H9 (cell line): ENCODE data around the gene HIPK2. TPM values are rescaled to one million over a fixed set of nuclear protein-coding genes. Genes with fewer than 3 reads are reported as not detected.

Experiments used
- DNase-seq: peaks from one replicate; pipeline ENCODE4 v3.0.0-alpha.2; 2017
- H2AFZ ChIP-seq: one replicate; pipeline ENCODE4 v1.6.1; 2013; ENCODE audit warnings: mild to moderate bottlenecking, low read length, control low read depth, moderate library complexity
- H2AK5ac ChIP-seq: 2 replicates; pipeline ENCODE4 v1.6.1; 2013; ENCODE audit warnings: low read length, control low read depth, mixed read lengths; ENCODE audit not compliant: insufficient read length
- H2BK120ac ChIP-seq: one replicate; pipeline ENCODE4 v1.6.1; 2013; ENCODE audit warnings: low read depth, mild to moderate bottlenecking, low read length, control low read depth, inconsistent platforms; ENCODE audit not compliant: poor library complexity, severe bottlenecking
- H2BK12ac ChIP-seq: 2 replicates; pipeline ENCODE4 v1.6.1; 2013; ENCODE audit warnings: low read length, control low read depth, mixed read lengths, low read depth; ENCODE audit not compliant: insufficient read length
- H2BK15ac ChIP-seq: 2 replicates; pipeline ENCODE4 v1.6.1; 2013; ENCODE audit warnings: low read depth, low read length, control low read depth
- H2BK20ac ChIP-seq: one replicate; pipeline ENCODE4 v1.6.1; 2013; ENCODE audit warnings: low read depth, mild to moderate bottlenecking, low read length, control low read depth, inconsistent platforms; ENCODE audit not compliant: poor library complexity, severe bottlenecking
- H2BK5ac ChIP-seq: 2 replicates; pipeline ENCODE4 v1.6.1; 2013; ENCODE audit warnings: low read length, control low read depth, mixed read lengths; ENCODE audit not compliant: insufficient read length
- H3K14ac ChIP-seq: 2 replicates; pipeline ENCODE4 v1.6.1; 2013; ENCODE audit warnings: low read length, control low read depth; ENCODE audit not compliant: insufficient read depth
- H3K18ac ChIP-seq: 2 replicates; pipeline ENCODE4 v1.6.1; 2013; ENCODE audit warnings: low read depth, mild to moderate bottlenecking, mixed read lengths, low read length, control low read depth; ENCODE audit not compliant: insufficient read length
- H3K23ac ChIP-seq: 2 replicates; pipeline ENCODE4 v1.6.1; 2013; ENCODE audit warnings: low read length, control low read depth, mixed read lengths, low read depth; ENCODE audit not compliant: insufficient read length
- H3K23me2 ChIP-seq: 2 replicates; pipeline ENCODE4 v1.6.1; 2013; ENCODE audit warnings: low read depth, mild to moderate bottlenecking, mixed read lengths, low read length, control low read depth; ENCODE audit not compliant: insufficient read length, poor library complexity, severe bottlenecking
- H3K27ac ChIP-seq: 2 replicates; pipeline ENCODE4 v1.5.1; 2013; ENCODE audit warnings: low read length, control low read depth, mixed read lengths, low read depth; ENCODE audit not compliant: insufficient read length
- H3K27me3 ChIP-seq: 2 replicates; pipeline ENCODE4 v1.6.1; 2013; ENCODE audit warnings: low read length, control low read depth, inconsistent platforms; ENCODE audit not compliant: insufficient read depth
- H3K4ac ChIP-seq: 2 replicates; pipeline ENCODE4 v1.6.1; 2013; ENCODE audit warnings: low read depth, mild to moderate bottlenecking, control low read depth, inconsistent platforms, low read length, moderate library complexity
- H3K4me1 ChIP-seq: 2 replicates; pipeline ENCODE4 v1.6.1; 2013; ENCODE audit warnings: low read length, control low read depth, inconsistent platforms; ENCODE audit not compliant: insufficient read depth
- H3K4me2 ChIP-seq: 2 replicates; pipeline ENCODE4 v1.6.1; 2013; ENCODE audit warnings: low read length, control low read depth, mixed read lengths; ENCODE audit not compliant: insufficient read length, insufficient read depth
- H3K56ac ChIP-seq: 2 replicates; pipeline ENCODE4 v1.6.1; 2013; ENCODE audit warnings: low read depth, mild to moderate bottlenecking, mixed read lengths, low read length, control low read depth; ENCODE audit not compliant: insufficient read length
- H3K79me1 ChIP-seq: 2 replicates; pipeline ENCODE4 v1.6.1; 2013; ENCODE audit warnings: low read depth, mild to moderate bottlenecking, moderate library complexity, low read length, control low read depth, inconsistent platforms; ENCODE audit not compliant: insufficient read depth, poor library complexity, severe bottlenecking
- H3K79me2 ChIP-seq: 2 replicates; pipeline ENCODE4 v1.6.1; 2013; ENCODE audit warnings: low read length, control low read depth, inconsistent platforms; ENCODE audit not compliant: insufficient read depth
- H3K9ac ChIP-seq: 2 replicates; pipeline ENCODE4 v1.6.1; 2013; ENCODE audit warnings: low read length, control low read depth, mixed read lengths; ENCODE audit not compliant: insufficient read length; ENCODE audit errors: extremely low read depth
- H3K9me3 ChIP-seq: one replicate; pipeline ENCODE4 v1.6.1; 2013; ENCODE audit warnings: low read depth, low read length, inconsistent platforms; ENCODE audit not compliant: control insufficient read depth
- H3T11ph ChIP-seq: one replicate; pipeline ENCODE4 v1.6.1; 2013; ENCODE audit warnings: mild to moderate bottlenecking, low read length, control low read depth, inconsistent platforms
- H4K20me1 ChIP-seq: one replicate; pipeline ENCODE4 v1.6.1; 2013; ENCODE audit not compliant: control insufficient read depth, insufficient read length, insufficient read depth
- H4K5ac ChIP-seq: 2 replicates; pipeline ENCODE4 v1.6.1; 2013; ENCODE audit warnings: low read depth, mild to moderate bottlenecking, mixed read lengths, low read length, control low read depth; ENCODE audit not compliant: insufficient read length
- H4K8ac ChIP-seq: replicated peaks from 2 replicates; pipeline ENCODE4 v1.6.1; 2013; ENCODE audit warnings: low read length, control low read depth, mixed read lengths, low read depth; ENCODE audit not compliant: insufficient read length
- H4K91ac ChIP-seq: 2 replicates; pipeline ENCODE4 v1.6.1; 2013; ENCODE audit warnings: low read depth, mild to moderate bottlenecking, moderate library complexity, mixed read lengths, low read length, control low read depth; ENCODE audit not compliant: insufficient read length
- H3K27ac Mint-ChIP-seq, 3 experiments: 2 replicates in 2 of 3; 3 replicates in 1 of 3; pipeline ENCODE4 v1.8.0; 2020 to 2021; ENCODE audit warnings: mixed read lengths in 3 of 3, mild to moderate bottlenecking in 1 of 3, moderate library complexity in 1 of 3
- H3K27me3 Mint-ChIP-seq: 2 replicates; pipeline ENCODE4 v1.8.0; 2021; ENCODE audit warnings: low read depth, mild to moderate bottlenecking, moderate library complexity, mixed read lengths
- H3K36me3 Mint-ChIP-seq, 3 experiments: 2 replicates in 2 of 3; 3 replicates in 1 of 3; pipeline ENCODE4 v1.8.0; 2020 to 2021; ENCODE audit warnings: low read depth in 3 of 3, mixed read lengths in 3 of 3; ENCODE audit not compliant: insufficient read depth in 1 of 3
- H3K4me1 Mint-ChIP-seq, 2 experiments: 2 replicates each; pipeline ENCODE4 v1.8.0; 2020; ENCODE audit warnings: mixed read lengths in 2 of 2
- H3K4me3 Mint-ChIP-seq, 2 experiments: 2 replicates in 1 of 2; 3 replicates in 1 of 2; pipeline ENCODE4 v1.8.0; 2020 to 2021; ENCODE audit warnings: mild to moderate bottlenecking in 2 of 2, mixed read lengths in 2 of 2, moderate library complexity in 1 of 2
- H3K9me3 Mint-ChIP-seq, 2 experiments: 2 replicates in 1 of 2; 3 replicates in 1 of 2; pipeline ENCODE4 v1.8.0; 2020; ENCODE audit warnings: mild to moderate bottlenecking in 2 of 2, mixed read lengths in 2 of 2, moderate library complexity in 1 of 2
- CTCF ChIP-seq: fragments of 200-600 bp; sonication (generic); conservative IDR thresholded peaks from 3 replicates; pipeline ENCODE4 v1.8.0; 2021; ENCODE audit warnings: antibody characterized with exemption, mild to moderate bottlenecking
- WGBS: extraction: QIAGEN DNeasy Blood & Tissue Kit; methylation state at CpG from one replicate; pipeline ENCODE4 v1.1.7; 2013; ENCODE audit warnings: missing lambda C conversion rate, low lambda C conversion rate, mixed read lengths; ENCODE audit not compliant: insufficient read length; ENCODE audit errors: extremely low coverage; 5-methylcytosine and 5-hydroxymethylcytosine counted together
- total RNA-seq: library from RNA; stranded (reverse); gene quantifications from 2 replicates; pipeline ENCODE4 v1.2.1, GENCODE V29; 2021

Gene HIPK2
- total RNA-seq, 1 experiment from 2014 or later: 21.9 TPM

GRCh38 chr7:139548302-139549028, 229.3 kb downstream of the HIPK2 start:
- Histone ChIP-seq H3K27me3 (no peaks in the 10 kb centered on the region), H3K18ac (no peak overlapping the region), H3K9me3 (no peaks in the 10 kb centered on the region), H3K9ac (no peak overlapping the region), H2AK5ac (no peak overlapping the region), H4K8ac (no peak overlapping the region), H2AFZ (no peak overlapping the region), H3K27ac (no peak overlapping the region), H3K4ac (no peak overlapping the region), H3K4me1 (no peaks in the 10 kb centered on the region; the same call in 1 of the 2 replicates), H4K5ac (no peak overlapping the region), H3K4me2 (no peak overlapping the region), H4K91ac (no peak overlapping the region), H3K79me2 (no peaks in the 10 kb centered on the region), H3K14ac (no peak overlapping the region), H2BK5ac (no peak overlapping the region), H2BK120ac (no peak overlapping the region), H4K20me1 (no peaks in the 10 kb centered on the region), H2BK12ac (no peak overlapping the region), H3K56ac (no peak overlapping the region), H3K79me1 (no peaks in the 10 kb centered on the region), H3K23ac (no peak overlapping the region), H2BK15ac (no peak overlapping the region), H3K23me2 (no peaks in the 10 kb centered on the region), H3T11ph (no peak overlapping the region), H2BK20ac (no peak overlapping the region)
- 0 out of 5 replicates have a peak, but pooled peaks cover 0 to 3% of the 10 kb centered on the region in 2 experiments for H3K9me3 Mint-ChIP-seq
- H3K4me1 Mint-ChIP-seq: peaks cover 8 to 13% of the 10 kb centered on the region in 2 experiments
- no peak for TF ChIP-seq CTCF
- DNase-seq: no peak
- peaks cover 2% of the 10 kb centered on the region for H3K27me3 Mint-ChIP-seq
- H3K27ac Mint-ChIP-seq: no peak overlapping the region; a peak in 1 of 7 replicates
- no peak overlapping the region for H3K4me3 Mint-ChIP-seq
- no CpG with 5 or more reads among the region's 5 CpGs for WGBS
- peaks cover 0 to 9% (median 0%) of the 10 kb centered on the region in 3 experiments; a peak in 2 of 7 replicates for H3K36me3 Mint-ChIP-seq
